Cardiac muscle cell (in vitro differentiated cells and primary cell): ENCODE results near the gene H19. TPM values are rescaled to one million over a fixed set of nuclear protein-coding genes. Genes with fewer than 3 reads are reported as not detected.
A peak's percentile ranks its signal among the peaks of the same experiment; 100 is the strongest.

Experiments used
- DNase-seq, 2 donors: peaks; one replicate each; pipeline versions ENCODE4 v3.0.0 to v3.0.0-alpha.2; 2010 to 2017; ENCODE audit warnings: low read depth in 1 of 2, low spot score in 1 of 2
- H3K27ac ChIP-seq: fragments of 200-600 bp; sonication (generic); 2 replicates; pipeline ENCODE4 v1.5.1; 2016
- H3K27me3 ChIP-seq: fragments of 200-600 bp; sonication (generic); 2 replicates; pipeline ENCODE4 v1.6.0; 2016; ENCODE audit warnings: control low read depth
- H3K36me3 ChIP-seq: fragments of 200-600 bp; sonication (generic); 2 replicates; pipeline ENCODE4 v1.5.1; 2016; ENCODE audit warnings: control low read depth
- H3K4me1 ChIP-seq: fragments of 200-600 bp; sonication (generic); 2 replicates; pipeline ENCODE4 v1.8.1; 2017; ENCODE audit warnings: low read depth, mild to moderate bottlenecking, mixed run types
- H3K4me3 ChIP-seq: fragments of 200-600 bp; sonication (generic); 2 replicates; pipeline ENCODE4 v1.5.1; 2016; ENCODE audit warnings: mild to moderate bottlenecking
- H3K9me3 ChIP-seq: fragments of 200-600 bp; sonication (generic); 2 replicates; pipeline ENCODE4 v1.5.1; 2017; ENCODE audit warnings: low read depth, mild to moderate bottlenecking, control low read depth
- CTCF ChIP-seq: IDR thresholded peaks from 2 replicates; pipeline ENCODE4 v1.5.1; 2012; ENCODE audit warnings: low read depth, mild to moderate bottlenecking, low read length
- polyA plus RNA-seq: library from polyadenylated mRNA; unstranded; fragments of >200 nt; fragmentation: Nextera tagmentation; extraction: Ambion mirVana; gene quantifications from 2 replicates; pipeline ENCODE4 v1.2.1, GENCODE V29; 2016
- total RNA-seq: library from RNA; depleted of rRNA; stranded (reverse); fragments of >200 nt; gene quantifications from 2 replicates; pipeline ENCODE4 v1.2.3, GENCODE V29; 2016

The H19 gene
- total and polyA plus RNA-seq, 2 experiments from 2014 or later = 27.7 to 316 TPM

DNA sequence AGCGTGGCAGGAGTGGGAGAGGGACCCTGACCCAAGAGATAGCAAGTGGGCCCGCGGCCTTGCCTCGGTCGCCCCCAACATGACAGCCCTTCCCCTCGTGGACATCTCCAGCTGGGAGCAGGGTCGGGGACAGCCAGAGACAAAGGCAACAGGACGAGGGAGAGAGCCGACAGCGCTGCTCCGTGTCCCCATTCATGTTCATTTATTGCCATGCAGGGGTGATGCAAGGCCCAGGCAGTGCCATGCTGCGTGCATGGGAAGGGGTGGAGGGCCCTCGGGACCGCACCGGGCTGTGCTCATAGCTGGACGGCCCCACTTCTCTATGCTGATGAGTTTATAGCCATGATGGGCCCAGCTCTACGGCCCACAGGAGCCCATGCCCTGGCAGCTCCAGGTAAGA is 37.9 kb downstream of the H19 start:
- Histone ChIP-seq H3K27ac (no peak overlapping the region), H3K4me3 (no peak overlapping the region), H3K9me3 (no peaks in the 10 kb centered on the region), H3K27me3 (no peaks in the 10 kb centered on the region), H3K4me1 (no peaks in the 10 kb centered on the region), H3K36me3 (no peaks in the 10 kb centered on the region)
- TF ChIP-seq CTCF = no peak
- DNase-seq = no peak

DNA sequence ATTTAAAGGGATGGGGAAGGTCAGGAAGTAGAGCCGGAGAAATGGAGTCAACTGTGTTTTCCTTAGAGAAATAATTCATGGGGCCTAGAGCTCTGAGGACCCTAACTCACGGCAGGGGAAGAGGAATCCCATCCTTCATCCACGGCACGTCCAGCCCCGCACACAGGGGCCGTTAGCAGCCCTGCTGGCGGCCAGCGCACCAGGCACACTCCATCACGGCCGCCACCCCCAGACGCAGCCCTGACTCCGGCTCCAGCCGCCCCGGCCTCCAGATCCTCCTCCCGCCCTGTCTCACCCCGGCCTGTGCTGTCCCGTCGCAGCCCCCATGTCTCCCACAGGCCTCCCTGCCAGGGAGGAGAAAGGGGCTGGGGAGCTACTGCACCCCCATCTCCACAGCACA is 39.3 kb downstream of the H19 start:
- DNase-seq = no peak
- H3K27ac ChIP-seq = no peak overlapping the region
- no peaks in the 10 kb centered on the region for H3K9me3 ChIP-seq
- no peaks in the 10 kb centered on the region for H3K27me3 ChIP-seq
- H3K36me3 ChIP-seq = no peaks in the 10 kb centered on the region
- no peaks in the 10 kb centered on the region for H3K4me1 ChIP-seq
- H3K4me3 ChIP-seq = no peak overlapping the region
- TF ChIP-seq CTCF = no peak

DNA sequence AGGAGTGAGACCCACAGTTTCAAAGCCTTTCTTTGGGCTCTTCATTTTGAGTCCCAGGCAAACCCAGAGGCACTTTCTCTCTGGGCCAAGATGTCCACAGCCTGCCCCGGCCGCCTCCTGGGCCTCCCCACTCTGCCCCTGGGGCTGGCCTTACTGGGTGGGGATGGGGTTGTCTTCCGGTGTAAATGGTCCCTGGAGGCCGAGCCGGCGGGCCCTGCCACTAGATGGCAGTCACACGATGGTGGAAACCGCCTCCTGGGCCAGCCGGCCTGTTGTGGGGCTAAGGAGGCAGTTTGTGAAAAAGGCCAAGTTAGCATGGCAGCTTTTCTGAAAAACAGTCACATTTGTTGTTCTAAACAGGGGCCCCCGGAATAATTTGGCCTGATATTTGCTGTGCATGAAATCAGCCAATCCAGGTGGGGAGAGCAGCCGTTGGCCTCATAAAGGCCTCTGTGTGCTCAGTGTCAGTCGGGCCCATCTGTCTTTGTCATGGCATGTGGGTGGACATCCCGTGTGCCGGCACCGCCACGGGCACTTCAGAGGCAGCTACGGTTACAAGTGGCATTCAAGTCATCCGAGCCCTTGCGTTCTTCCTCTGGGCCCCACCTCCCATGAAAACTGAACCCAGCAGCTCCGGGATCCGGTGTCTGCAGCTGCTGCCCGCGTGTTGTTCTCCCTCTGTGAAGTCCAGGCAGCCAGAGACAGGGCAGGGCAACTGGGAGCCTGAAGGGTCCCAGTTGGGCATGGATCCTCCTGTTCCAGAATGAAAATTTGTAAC is 44.0 kb downstream of the H19 start:
- H3K27me3 ChIP-seq = no peaks in the 10 kb centered on the region
- H3K4me3 ChIP-seq = no peak overlapping the region
- no peak overlapping the region for H3K27ac ChIP-seq
- no peaks in the 10 kb centered on the region for H3K9me3 ChIP-seq
- H3K36me3 ChIP-seq = no peaks in the 10 kb centered on the region
- H3K4me1 ChIP-seq = no peaks in the 10 kb centered on the region
- DNase-seq = peak in 1 of 2 donors; percentile 18
- no peak for TF ChIP-seq CTCF

GRCh38 chr11:1952806-1953482 is 44.7 kb downstream of the H19 start:
- no peak for DNase-seq
- Histone ChIP-seq H3K27me3 (no peaks in the 10 kb centered on the region), H3K4me3 (no peak overlapping the region), H3K9me3 (no peaks in the 10 kb centered on the region), H3K4me1 (no peaks in the 10 kb centered on the region), H3K27ac (no peak overlapping the region), H3K36me3 (no peaks in the 10 kb centered on the region)
- no peak for TF ChIP-seq CTCF

- Histone ChIP-seq H3K4me3 (no peak overlapping the region), H3K27me3 (no peaks in the 10 kb centered on the region), H3K4me1 (no peaks in the 10 kb centered on the region), H3K9me3 (no peaks in the 10 kb centered on the region), H3K36me3 (no peaks in the 10 kb centered on the region), H3K27ac (no peak overlapping the region)
- no peak for DNase-seq
- no peak for TF ChIP-seq CTCF
Measured at GRCh38 chr11:1949922-1950321, 47.7 kb downstream of the H19 start.
